Astrocyte (in vitro differentiated cells and primary cell): Measurements from ENCODE around the gene OR6B1. TPM values are rescaled to one million over a fixed set of nuclear protein-coding genes. Genes with fewer than 3 reads are reported as not detected.

ENCODE experiments used
- DNase-seq: peaks from one replicate; pipeline ENCODE4 v3.0.0-alpha.2; 2010; ENCODE audit warnings: low read depth
- FAIRE-seq: peaks from 2 replicates; lab custom pipeline; 2011; peaks lifted over from hg19 to GRCh38; lab: Jason Lieb, UNC
- H2AFZ ChIP-seq: 2 replicates; pipeline ENCODE4 v1.6.0; 2012; ENCODE audit warnings: low read depth, low read length, inconsistent platforms
- H3K27ac ChIP-seq: 2 replicates; pipeline ENCODE4 v1.5.1; 2011; ENCODE audit warnings: low read depth, low read length, inconsistent platforms
- H3K27me3 ChIP-seq: 2 replicates; pipeline ENCODE4 v1.6.0; 2011; ENCODE audit warnings: low read length, inconsistent platforms; ENCODE audit not compliant: insufficient read depth
- H3K36me3 ChIP-seq: 2 replicates; pipeline ENCODE4 v1.5.1; 2011; ENCODE audit warnings: low read length, inconsistent platforms; ENCODE audit not compliant: insufficient read depth
- H3K4me1 ChIP-seq: 2 replicates; pipeline ENCODE4 v1.5.1; 2011; ENCODE audit warnings: low read length, inconsistent platforms; ENCODE audit not compliant: insufficient read depth
- H3K4me2 ChIP-seq: 2 replicates; pipeline ENCODE4 v1.6.0; 2012; ENCODE audit warnings: low read length, inconsistent platforms
- H3K4me3 ChIP-seq: 2 replicates; pipeline ENCODE4 v1.5.1; 2011; ENCODE audit warnings: low read depth, mild to moderate bottlenecking, low read length, inconsistent platforms; ENCODE audit not compliant: insufficient read depth
- H3K79me2 ChIP-seq: 2 replicates; pipeline ENCODE4 v1.6.0; 2012; ENCODE audit warnings: mild to moderate bottlenecking, low read length, inconsistent platforms; ENCODE audit not compliant: insufficient read depth
- H3K9ac ChIP-seq: 2 replicates; pipeline ENCODE4 v1.6.0; 2012; ENCODE audit warnings: mild to moderate bottlenecking, low read length, inconsistent platforms
- H3K9me3 ChIP-seq: 2 replicates; pipeline ENCODE4 v1.5.1; 2012; ENCODE audit warnings: low read depth, mild to moderate bottlenecking, low read length, inconsistent platforms; ENCODE audit not compliant: insufficient read depth
- H4K20me1 ChIP-seq: 2 replicates; pipeline ENCODE4 v1.6.0; 2012; ENCODE audit warnings: low read length, inconsistent platforms; ENCODE audit not compliant: insufficient read depth
- H3K27ac Mint-ChIP-seq: one replicate; pipeline ENCODE4 v1.8.0; 2021; ENCODE audit warnings: mild to moderate bottlenecking, mixed read lengths; ENCODE audit not compliant: unreplicated experiment
- H3K27me3 Mint-ChIP-seq: one replicate; pipeline ENCODE4 v1.8.0; 2021; ENCODE audit warnings: low read depth, mixed read lengths; ENCODE audit not compliant: unreplicated experiment
- H3K36me3 Mint-ChIP-seq: one replicate; pipeline ENCODE4 v1.8.0; 2021; ENCODE audit warnings: low read depth, mixed read lengths; ENCODE audit not compliant: unreplicated experiment
- H3K4me1 Mint-ChIP-seq: one replicate; pipeline ENCODE4 v1.8.0; 2021; ENCODE audit warnings: low read depth, mixed read lengths; ENCODE audit not compliant: unreplicated experiment
- H3K4me3 Mint-ChIP-seq: one replicate; pipeline ENCODE4 v1.8.0; 2021; ENCODE audit warnings: mild to moderate bottlenecking, moderate library complexity, mixed read lengths; ENCODE audit not compliant: unreplicated experiment
- H3K9me3 Mint-ChIP-seq: one replicate; pipeline ENCODE4 v1.8.0; 2021; ENCODE audit warnings: mild to moderate bottlenecking, mixed read lengths; ENCODE audit not compliant: unreplicated experiment
- EZH2 ChIP-seq: IDR thresholded peaks from 2 replicates; pipeline ENCODE4 v1.6.1; 2012; ENCODE audit warnings: mild to moderate bottlenecking, low read length, inconsistent platforms; ENCODE audit not compliant: insufficient read depth
- total RNA-seq: library from RNA; stranded (reverse); gene quantifications from 2 replicates; pipeline ENCODE4 v1.2.1, GENCODE V29; 2021
- TF ChIP-seq, protein P1 (sequence below): IDR thresholded peaks from 2 replicates; pipeline ENCODE4 v1.5.1; 2011; ENCODE audit warnings: low read depth, mild to moderate bottlenecking, inconsistent platforms, low read length, moderate library complexity; ENCODE audit not compliant: insufficient read depth

Gene OR6B1
- total RNA-seq, 1 donor from 2014 or later = not detected

- H3K4me1 Mint-ChIP-seq = no peaks in the 10 kb centered on the region
- Histone ChIP-seq H2AFZ (no peak overlapping the region), H3K27me3 (no peaks in the 10 kb centered on the region), H3K4me2 (no peak overlapping the region), H3K9ac (no peak overlapping the region), H4K20me1 (no peaks in the 10 kb centered on the region), H3K4me3 (no peak overlapping the region), H3K79me2 (no peaks in the 10 kb centered on the region), H3K27ac (no peak overlapping the region), H3K4me1 (no peaks in the 10 kb centered on the region), H3K36me3 (no peaks in the 10 kb centered on the region), H3K9me3 (no peaks in the 10 kb centered on the region)
- FAIRE-seq (no peak), DNase-seq (no peak)
- H3K27me3 Mint-ChIP-seq = no peaks in the 10 kb centered on the region
- H3K27ac Mint-ChIP-seq = no peak overlapping the region
- H3K4me3 Mint-ChIP-seq = no peak overlapping the region
- TF ChIP-seq, protein P1, sequence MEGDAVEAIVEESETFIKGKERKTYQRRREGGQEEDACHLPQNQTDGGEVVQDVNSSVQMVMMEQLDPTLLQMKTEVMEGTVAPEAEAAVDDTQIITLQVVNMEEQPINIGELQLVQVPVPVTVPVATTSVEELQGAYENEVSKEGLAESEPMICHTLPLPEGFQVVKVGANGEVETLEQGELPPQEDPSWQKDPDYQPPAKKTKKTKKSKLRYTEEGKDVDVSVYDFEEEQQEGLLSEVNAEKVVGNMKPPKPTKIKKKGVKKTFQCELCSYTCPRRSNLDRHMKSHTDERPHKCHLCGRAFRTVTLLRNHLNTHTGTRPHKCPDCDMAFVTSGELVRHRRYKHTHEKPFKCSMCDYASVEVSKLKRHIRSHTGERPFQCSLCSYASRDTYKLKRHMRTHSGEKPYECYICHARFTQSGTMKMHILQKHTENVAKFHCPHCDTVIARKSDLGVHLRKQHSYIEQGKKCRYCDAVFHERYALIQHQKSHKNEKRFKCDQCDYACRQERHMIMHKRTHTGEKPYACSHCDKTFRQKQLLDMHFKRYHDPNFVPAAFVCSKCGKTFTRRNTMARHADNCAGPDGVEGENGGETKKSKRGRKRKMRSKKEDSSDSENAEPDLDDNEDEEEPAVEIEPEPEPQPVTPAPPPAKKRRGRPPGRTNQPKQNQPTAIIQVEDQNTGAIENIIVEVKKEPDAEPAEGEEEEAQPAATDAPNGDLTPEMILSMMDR = no peak
- no peak for TF ChIP-seq EZH2
- H3K9me3 Mint-ChIP-seq = no peaks in the 10 kb centered on the region
- H3K36me3 Mint-ChIP-seq = no peaks in the 10 kb centered on the region
Measured at GRCh38 chr7:144057954-144058353, 57.8 kb downstream of the OR6B1 start.

Other genes starting within 250 kb of the OR6B1 start
- 0.18 TPM in 1 of 2 replicates, not detected in the other for gene CTAGE6, start 242.6 kb upstream of the OR6B1 start, total RNA-seq
- 90.8 and 97.4 TPM in 2 replicates for gene TCAF1, start 98.1 kb upstream of the OR6B1 start, total RNA-seq
- not detected in 2 replicates for gene OR2F2, start 65.1 kb upstream of the OR6B1 start, total RNA-seq
- not detected in 2 replicates for gene OR2F1, start 45.5 kb upstream of the OR6B1 start, total RNA-seq
- not detected in 2 replicates for gene OR2A5, start 48.6 kb downstream of the OR6B1 start, total RNA-seq
- not detected in 2 replicates for gene OR2A25, start 69.5 kb downstream of the OR6B1 start, total RNA-seq
- not detected in 2 replicates for gene OR2A12, start 86.0 kb downstream of the OR6B1 start, total RNA-seq
- not detected in 2 replicates for gene OR2A2, start 109.3 kb downstream of the OR6B1 start, total RNA-seq
- not detected in 2 replicates for gene OR2A14, start 122.9 kb downstream of the OR6B1 start, total RNA-seq
- gene CTAGE4, start 183.1 kb downstream of the OR6B1 start, total RNA-seq = 0.99 and 1.4 TPM in 2 replicates
- gene ARHGEF35, start 195.5 kb downstream of the OR6B1 start, total RNA-seq = 4.4 and 5.0 TPM in 2 replicates
- not detected in 2 replicates for gene OR2A42, start 239.3 kb downstream of the OR6B1 start, total RNA-seq